GM21423 (cell line): ENCODE measurements around the gene TNFRSF6B.

ENCODE experiments used
- ATAC-seq: cut with Tn5 transposase; IDR thresholded peaks from one replicate; pipeline ENCODE4 v1.9.1; 2021; ENCODE audit warnings: mild to moderate bottlenecking, moderate library complexity; ENCODE audit not compliant: unreplicated experiment

The TNFRSF6B gene

GRCh38 chr20:63682384-63683139, 13.9 kb upstream of the TNFRSF6B start:
- no peak for ATAC-seq

- no peak for ATAC-seq
These were observed 11.0 kb upstream of the TNFRSF6B start for GRCh38 chr20:63685269-63686026.

GRCh38 chr20:63686094-63686491, 10.4 kb upstream of the TNFRSF6B start:
- ATAC-seq = no peak

DNA sequence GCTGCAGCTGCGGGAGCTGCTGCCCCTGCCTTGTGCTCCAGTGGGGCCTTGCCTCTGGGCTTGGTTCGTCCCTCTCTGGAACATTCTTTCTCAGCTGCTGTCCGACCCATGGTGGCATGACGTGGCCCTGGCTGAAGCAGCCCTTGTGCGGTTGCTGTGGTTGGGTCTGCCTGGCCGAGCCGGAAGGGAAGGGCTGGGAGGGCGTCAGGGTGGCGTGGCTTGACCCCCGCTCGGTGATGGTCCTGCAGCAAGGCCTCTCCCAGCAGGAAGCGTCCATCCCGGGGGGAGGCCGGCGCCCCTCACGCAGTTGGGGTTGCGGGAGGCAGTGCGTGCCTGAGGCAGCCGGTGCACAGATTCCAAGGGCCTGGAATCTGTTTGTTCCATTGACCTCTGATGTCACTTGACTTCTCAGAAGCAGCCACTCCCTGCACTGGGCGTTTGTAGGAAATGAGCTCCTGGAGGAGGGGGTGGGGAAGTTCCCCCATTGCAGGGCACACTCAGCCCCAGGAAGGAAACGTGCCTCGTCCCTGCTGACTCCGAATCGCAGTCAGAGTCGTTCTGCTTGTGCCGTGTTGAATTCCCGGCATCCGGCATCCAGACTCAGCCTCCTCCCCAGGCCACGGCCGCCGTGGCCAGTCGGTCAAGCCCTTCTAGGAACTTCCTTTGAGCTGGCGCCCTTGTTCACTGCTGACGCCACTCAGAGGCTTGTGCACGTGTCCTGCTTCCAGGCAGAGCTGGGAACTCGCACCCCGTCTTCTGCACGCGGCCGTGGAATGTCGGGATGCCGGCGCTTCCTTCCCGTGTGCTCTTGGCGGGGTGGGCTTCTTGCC, 9.7 kb upstream of the TNFRSF6B start:
- no peak for ATAC-seq

DNA sequence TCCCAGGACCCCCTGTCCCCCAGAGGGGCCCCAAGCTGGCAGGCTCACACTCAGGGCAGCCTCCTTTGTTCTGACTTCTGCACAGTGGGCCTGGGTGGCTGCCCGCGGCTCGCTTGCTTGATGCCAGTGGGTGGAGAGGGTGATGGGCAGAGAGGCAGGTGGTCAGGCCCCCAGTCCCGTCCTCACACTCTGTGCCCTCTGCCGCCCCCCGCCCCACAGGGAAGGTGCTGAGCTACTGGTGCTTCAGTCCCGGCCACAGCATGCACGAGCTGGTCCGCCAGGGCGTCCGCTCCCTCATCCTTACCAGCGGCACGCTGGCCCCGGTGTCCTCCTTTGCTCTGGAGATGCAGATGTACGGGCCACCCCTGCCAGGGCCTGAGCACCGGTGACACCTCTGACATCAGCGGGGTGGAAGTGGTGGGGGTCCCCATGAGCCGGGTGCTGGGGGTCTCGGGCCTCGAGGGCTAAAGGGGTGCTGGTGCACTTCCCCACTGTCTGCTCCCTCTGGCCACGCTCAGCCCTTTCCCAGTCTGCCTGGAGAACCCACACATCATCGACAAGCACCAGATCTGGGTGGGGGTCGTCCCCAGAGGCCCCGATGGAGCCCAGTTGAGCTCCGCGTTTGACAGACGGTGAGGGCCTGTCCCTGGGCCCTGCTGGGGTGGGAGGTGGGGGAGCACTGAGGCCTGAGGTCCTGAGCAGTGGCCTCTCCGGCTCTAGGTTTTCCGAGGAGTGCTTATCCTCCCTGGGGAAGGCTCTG, 8.9 kb upstream of the TNFRSF6B start:
- no peak for ATAC-seq

DNA sequence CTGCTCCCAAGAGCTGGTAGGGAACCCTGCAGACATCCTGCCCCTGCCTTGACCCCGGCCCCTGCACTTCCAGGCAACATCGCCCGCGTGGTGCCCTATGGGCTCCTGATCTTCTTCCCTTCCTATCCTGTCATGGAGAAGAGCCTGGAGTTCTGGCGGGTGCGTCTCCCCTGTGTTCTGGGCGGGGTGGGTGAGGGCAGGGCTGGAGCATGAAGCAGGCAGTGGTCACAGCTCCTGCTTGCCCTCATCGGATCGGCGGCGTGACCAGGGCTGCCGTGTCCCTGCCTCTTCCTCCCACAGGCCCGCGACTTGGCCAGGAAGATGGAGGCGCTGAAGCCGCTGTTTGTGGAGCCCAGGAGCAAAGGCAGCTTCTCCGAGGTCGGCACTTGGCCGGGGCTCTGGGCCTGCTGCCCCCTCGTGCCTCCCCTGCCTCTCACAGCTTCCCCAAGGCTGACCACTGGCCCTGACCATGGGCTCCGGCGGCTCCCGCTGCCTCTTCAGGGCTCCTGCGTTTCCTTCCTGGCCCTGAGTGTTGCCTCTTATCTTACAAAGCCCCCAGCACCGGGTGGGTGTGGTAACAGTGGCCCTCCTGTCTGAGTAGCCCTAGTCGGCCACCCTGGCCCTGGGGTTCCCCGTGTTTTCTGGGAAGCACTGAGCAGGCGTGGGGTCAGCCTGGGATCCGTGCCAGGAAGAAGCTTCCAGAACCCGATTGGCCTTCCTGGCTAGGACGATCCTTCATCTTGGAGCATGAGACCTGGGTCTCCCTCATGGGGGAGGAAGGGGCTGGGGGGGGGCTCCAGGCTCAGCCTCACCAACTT, 8.0 kb upstream of the TNFRSF6B start:
- ATAC-seq = no peak

DNA sequence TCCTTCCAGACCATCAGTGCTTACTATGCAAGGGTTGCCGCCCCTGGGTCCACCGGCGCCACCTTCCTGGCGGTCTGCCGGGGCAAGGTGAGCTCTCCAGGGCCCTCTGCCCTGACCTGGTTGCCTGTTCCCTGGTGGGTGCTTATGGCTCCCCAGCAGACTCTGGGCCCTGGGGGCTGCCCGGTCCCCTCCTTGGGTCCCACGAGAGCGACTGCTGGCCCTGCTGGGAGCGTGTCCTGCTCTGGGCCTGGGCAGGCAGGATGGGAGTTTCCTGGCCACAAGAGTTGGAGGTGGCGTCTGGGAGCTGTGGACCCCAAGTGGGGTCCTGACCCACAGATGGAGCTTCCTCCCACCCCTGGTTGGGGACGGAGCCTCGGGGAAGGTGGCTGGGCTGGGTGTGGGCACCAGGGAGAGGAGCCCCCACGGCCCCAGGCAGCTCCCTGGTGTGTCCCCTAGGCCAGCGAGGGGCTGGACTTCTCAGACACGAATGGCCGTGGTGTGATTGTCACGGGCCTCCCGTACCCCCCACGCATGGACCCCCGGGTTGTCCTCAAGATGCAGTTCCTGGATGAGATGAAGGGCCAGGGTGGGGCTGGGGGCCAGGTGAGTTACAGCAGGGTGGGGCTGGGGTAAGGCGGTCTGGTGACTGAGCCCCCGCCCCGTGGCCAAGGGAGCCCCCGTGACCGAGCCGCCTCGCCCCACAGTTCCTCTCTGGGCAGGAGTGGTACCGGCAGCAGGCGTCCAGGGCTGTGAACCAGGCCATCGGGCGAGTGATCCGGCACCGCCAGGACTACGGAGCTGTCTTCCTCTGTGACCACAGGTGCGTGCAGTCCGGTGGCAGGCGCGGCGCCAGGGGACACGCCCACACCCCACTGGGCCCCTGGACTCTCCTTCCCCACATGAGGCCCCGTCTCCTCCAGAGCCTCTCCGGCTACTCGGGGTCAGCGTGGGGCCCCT, 7.1 kb upstream of the TNFRSF6B start:
- ATAC-seq = no peak

DNA sequence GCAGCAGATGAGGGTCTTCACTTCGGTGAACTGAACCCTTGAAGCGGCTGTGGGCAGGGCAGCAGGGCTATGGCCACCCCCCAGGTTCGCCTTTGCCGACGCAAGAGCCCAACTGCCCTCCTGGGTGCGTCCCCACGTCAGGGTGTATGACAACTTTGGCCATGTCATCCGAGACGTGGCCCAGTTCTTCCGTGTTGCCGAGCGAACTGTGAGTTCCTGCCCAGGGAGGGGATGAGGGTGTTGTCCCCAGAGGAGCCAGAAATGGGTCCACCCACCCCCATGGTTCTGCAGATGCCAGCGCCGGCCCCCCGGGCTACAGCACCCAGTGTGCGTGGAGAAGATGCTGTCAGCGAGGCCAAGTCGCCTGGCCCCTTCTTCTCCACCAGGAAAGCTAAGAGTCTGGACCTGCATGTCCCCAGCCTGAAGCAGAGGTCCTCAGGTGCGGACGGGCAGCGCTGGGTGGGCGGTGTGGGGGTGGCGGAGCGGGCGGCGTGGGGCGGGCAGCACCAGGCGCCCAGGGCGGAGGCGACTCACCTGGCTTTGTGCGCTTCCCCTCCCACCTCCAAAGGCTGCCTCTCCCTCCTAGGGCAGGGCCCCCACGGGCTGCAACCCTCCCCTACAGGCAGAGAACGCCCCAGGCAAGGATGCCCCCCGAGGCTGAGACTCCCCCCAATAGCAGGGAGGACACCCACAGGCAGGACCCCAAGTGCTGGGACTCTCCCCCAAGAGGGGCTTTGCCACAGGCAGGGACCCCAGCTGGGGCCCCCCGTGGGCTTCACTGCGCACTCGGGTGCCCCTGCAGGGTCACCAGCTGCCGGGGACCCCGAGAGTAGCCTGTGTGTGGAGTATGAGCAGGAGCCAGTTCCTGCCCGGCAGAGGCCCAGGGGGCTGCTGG, 6.2 kb upstream of the TNFRSF6B start:
- ATAC-seq = no peak

DNA sequence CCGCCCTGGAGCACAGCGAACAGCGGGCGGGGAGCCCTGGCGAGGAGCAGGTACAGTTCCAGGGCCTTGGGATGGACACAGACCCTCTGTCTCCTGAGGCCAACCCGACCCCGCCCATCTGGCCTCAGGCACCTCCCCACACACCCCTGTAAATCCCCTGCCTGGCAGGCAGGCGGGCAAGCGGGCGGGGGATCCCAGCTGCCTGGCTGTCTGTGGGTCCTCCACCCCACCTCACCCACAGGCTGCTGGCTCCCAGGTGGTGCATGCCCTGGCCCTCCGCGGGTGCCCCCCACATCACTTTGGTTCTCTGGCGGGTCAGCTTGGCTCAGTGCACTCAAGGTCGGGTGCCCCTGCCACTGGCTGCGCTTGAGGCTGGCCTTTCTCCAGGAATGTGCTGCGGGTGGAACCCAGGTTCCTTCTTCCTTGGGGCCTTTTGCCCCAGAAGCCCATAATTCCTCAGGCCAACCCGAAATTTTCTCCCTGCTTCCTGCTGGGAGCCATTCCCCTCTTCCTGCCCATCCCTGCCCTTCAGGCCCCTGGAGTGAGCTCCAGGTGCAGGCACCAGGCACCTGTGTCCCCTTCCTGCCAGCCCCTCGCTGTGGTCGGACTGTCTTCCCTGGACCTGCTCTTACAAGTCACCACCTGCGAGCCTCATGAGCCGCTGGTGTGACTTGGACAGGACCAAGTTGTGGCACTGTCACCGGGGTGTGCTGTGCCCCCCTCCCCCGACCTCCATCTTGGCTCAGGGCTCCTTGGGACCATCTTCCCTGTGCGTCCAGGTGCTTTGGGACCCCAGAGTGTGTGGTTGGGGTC, 5.3 kb upstream of the TNFRSF6B start:
- no peak for ATAC-seq

- ATAC-seq = no peak
These were observed 4.6 kb upstream of the TNFRSF6B start for GRCh38 chr20:63691711-63692435.

GRCh38 chr20:63692436-63693082, 3.9 kb upstream of the TNFRSF6B start:
- no peak for ATAC-seq

DNA sequence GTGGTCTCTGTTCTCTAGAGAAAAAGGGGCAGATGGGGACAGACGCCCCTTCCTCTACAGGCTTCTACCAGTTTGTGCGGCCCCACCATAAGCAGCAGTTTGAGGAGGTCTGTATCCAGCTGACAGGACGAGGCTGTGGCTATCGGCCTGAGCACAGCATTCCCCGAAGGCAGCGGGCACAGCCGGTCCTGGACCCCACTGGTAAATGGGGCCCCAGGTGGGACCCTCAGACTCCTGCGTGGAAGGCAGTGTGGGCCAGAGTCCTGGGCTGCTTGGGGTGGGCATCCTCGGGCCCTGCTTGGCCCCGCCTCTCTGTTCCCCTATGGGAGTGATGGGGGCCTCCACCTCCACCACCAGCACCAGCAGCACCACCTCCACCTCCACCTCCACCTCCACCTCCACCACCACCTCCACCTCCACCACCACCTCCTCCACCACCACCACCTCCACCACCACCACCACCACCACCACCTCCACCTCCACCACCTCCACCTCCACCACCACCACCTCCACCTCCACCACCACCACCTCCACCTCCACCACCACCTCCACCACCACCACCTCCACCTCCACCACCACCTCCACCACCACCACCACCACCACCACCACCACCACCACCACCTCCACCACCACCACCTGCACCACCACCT, 3.2 kb upstream of the TNFRSF6B start:
- ATAC-seq = no peak

DNA sequence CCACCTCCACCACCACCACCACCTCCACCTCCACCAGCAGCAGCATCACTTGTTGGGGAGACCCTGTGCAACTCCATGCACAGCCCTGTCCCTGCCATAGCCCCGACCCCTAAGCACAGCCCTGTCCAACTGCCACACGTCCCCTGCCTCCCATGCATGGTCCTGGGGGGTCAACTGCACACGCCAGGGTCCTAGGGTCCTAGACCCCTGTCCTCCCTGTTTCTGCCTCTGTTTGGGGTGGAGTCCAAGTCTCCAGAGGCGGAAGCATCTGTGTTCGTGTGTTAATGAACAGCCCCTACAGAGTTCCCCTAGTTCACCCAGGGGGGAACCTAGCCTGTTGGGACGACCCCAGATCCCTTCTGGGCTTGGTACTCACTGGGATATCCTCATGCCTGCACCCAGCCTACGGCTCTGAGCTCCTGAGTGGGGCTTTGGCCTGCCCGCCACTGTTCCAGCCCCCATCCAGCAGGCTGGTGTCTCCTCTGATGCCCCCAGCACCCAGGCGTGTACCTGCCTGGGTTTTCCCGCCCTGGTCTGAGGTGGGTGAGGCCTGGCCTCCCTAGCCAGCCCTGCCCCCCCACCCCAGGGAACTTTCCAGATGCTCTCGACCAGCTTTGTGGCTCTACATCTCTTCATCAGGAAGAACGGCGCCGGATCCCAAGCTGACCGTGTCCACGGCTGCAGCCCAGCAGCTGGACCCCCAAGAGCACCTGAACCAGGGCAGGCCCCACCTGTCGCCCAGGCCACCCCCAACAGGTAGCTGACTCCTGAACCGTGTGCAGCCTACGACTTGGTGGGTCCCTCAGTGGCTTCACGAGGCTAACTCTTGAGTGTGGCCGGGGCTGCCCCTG, 2.5 kb upstream of the TNFRSF6B start:
- no peak for ATAC-seq
